NCI-H1930 (cell line): ENCODE measurements around the gene RBM34.
"Not testable (repeated sequence)": the region's sequence is repeated elsewhere in the genome, so short reads cannot be mapped to it uniquely, and the experiment has no call there.

Source experiments
- DNase-seq, 2 experiments: peaks; one replicate each; lab custom pipeline; 2025; lab: John Stamatoyannopoulos, UW

Gene RBM34

DNA sequence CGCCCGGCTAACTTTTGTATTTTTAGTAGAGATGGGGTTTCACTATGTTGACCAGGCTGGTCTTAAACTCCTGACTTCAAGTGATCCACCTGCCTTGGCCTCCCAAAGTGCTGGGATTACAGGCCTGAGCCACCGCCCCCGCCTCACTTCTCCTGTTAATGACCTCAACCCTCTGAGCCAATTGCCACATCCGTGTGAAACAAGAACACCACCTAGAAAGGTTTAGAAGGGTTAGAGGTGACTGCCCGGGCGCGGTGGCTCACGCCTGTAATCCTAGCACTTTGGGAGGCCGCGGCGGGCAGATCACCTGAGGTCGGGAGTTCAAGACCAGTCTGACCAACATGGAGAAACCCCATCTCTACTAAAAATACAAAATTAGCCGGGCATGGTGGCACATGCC lies 68.6 kb downstream of the RBM34 start:
- not testable (repeated sequence) for DNase-seq

- not testable (repeated sequence) for DNase-seq
These were observed 69.0 kb downstream of the RBM34 start for GRCh38 chr1:235092045-235092406.

- not testable (repeated sequence) for DNase-seq
These were observed 69.6 kb downstream of the RBM34 start for GRCh38 chr1:235091319-235092044.

- DNase-seq, result no peak
These were observed 70.5 kb downstream of the RBM34 start for GRCh38 chr1:235090406-235091069.

DNA sequence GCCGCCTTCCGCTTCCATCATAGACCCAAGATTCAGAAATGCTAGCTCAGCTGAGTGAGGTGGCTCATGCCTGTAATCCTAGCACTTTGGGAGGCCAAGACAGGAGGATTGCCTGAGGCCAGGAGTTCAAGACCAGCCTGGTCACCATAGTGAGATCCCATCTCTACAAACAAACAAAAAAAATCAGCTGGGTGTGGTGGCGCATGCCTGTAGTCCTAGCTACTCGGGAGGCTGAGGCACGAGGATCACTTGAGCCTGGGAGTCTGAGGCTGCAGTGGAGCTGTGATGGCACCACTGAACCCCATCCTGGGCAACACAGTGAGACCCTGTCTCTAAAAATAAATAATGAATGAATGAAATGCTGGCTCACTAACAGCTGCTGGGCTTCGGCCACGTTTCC lies 72.1 kb downstream of the RBM34 start:
- no peak for DNase-seq

GRCh38 chr1:235088430-235088829 lies 72.6 kb downstream of the RBM34 start:
- DNase-seq, result no peak

DNA sequence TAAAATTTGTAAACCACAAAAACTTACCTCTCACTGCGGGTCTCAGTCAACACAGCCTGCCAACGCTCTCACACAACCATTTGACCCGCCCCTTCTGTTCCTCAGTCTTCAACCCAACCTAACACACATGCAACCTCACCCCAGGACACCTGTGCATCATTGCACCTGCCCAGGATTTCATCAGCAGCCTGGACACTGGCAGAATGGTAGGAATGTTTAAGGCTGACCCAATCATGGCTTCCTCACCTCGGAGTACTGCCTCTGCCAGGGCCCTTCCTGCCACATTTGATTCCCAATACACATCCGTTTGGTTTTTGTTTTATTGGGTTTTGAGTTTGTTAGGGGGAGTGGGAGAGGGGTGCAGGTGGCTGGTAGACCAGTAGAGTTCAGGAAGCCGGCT lies 73.1 kb downstream of the RBM34 start:
- DNase-seq, result no peak

DNA sequence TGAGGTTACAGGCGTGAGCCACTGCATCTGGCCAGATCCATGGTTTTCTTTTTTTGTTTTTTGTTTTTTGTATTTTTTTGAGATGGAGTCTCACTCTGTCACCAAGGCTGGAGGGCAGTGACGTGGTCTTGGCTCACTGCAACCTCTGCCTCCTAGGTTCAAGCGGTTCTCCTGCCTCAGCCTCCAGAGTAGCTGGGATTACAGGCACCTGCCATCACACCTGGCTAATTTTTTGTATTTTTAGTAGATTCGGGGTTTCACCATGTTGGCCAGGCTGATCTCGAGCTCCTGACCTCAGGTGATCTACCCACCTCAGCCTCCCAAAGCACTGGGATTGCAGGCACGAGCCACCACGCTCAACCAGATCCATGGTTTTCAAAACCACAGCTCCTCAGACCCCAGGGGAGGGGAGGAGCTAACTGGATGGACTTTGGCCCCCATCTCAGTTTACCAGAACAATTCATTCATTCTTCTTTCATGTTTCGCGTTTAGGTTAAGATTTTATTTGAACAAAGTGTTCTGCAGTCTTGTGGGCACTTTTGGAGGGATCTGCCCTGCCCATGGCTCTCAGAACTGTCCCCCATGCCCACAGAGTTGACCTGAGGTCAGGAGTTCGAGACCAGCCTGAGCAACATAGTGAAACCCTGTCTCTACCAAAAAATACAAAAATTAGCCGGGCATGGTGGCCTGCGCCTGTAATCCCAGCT lies 75.5 kb downstream of the RBM34 start:
- DNase-seq, result not testable (repeated sequence)
